ENCODE measurements around the gene CEP68.

Gene CEP68

DNA sequence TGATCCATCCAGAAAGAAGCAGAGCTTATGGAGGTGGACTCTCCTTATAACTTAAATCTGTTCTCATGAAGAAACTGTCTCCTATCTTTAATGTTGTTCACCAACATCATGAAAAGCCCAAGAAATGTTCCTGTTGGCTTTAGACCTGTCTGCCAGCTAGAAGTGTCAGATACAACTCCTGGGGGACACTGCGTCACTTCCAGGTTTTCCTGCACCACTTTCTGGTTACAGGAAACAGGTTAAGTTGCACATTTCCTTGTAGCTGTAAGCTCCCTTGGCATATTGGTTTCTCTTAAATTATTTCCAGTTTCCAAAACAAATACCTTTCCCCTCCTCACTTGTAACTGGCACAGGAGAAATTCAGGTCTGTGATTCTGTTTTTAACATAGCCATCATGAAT, 2.9 kb downstream of the CEP68 start:
- no peak overlapping the region for H3K27ac Mint-ChIP-seq
- no peaks in the 10 kb centered on the region for H3K9me3 Mint-ChIP-seq
- no peaks in the 10 kb centered on the region for H3K27me3 Mint-ChIP-seq
- peaks cover 2% of the 10 kb centered on the region for H3K36me3 Mint-ChIP-seq
- H3K4me1 Mint-ChIP-seq, result peaks cover 47% of the 10 kb centered on the region
- DNase-seq, result no peak
- CTCF ChIA-PET, result interaction anchor here (0.7 to 1.6 kb wide), 3 partner anchors 110 to 130 kb away, joined by 3 to 5 read pairs (median 3); no protein-coding TSS in a partner anchor
- no peak overlapping the region for H3K4me3 Mint-ChIP-seq

DNA sequence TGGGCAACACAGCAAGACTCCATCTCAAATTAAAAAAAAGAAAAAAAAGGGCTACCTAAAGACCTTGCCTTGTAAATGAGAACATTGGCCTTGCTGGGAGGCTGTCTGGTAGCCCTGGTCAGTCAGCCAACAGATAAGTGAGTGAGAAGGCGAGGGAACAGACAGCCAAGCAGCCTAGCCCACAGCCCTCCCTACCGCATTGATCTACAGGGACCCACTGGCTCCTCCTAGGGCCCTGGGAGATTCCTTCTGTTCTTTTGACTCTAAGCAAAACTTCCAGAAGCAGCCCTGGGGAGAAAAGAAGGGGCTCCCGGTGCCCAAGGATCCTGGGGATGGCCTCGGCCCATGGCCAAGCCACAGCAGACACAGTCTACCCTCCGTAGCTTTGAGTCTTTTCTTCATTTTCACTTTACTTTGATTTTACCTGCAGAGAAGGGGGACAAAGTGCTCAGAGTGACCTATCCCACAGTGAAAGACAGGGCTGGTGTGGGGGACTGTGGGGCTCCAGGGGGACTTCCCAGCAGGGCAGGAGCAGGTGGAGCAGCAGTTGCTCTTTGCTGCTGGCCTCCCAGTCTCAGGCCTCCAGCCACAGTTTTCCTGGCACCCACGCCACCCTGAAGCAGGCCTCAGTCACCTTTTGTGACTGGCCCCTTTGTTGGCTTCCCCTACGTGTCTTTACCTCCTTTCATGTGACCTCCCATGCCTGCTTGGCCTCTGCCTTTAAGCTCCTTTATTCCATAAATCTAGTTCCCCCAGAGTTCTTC, 5.1 kb downstream of the CEP68 start:
- H3K4me1 Mint-ChIP-seq, result peaks cover 45% of the 10 kb centered on the region
- peaks cover 2% of the 10 kb centered on the region for H3K36me3 Mint-ChIP-seq
- no peaks in the 10 kb centered on the region for H3K9me3 Mint-ChIP-seq
- no peak overlapping the region for H3K27ac Mint-ChIP-seq
- CTCF ChIA-PET, result interaction anchor here (1.5 kb wide), 2 partner anchors 110 to 126 kb away, joined by 3 read pairs; no protein-coding TSS in a partner anchor
- H3K27me3 Mint-ChIP-seq, result no peaks in the 10 kb centered on the region
- DNase-seq, result no peak
- no peak overlapping the region for H3K4me3 Mint-ChIP-seq

DNA sequence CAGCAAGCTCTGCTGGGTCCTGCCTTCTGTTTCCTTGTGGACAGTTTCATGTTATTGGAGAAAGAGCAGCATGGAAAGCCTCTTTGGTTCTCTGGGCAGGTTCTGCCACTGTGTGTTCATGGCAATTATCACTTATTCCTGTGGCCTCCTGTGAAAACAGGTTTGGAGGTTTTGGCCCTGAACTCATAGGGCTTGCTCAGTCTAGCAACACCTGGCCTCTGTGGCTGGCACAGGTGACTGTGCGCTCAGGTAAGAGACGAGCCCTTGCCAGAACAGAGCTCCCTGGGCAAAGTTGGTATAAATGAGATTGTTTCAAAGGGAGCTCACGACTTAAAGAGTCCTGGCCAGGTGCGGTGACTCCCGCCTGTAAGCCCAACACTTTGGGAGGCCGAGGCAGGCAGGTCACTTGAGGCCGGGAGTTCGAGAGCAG, 5.7 kb downstream of the CEP68 start:
- Mint-ChIP-seq H3K36me3 (peaks cover 2% of the 10 kb centered on the region), H3K27me3 (no peaks in the 10 kb centered on the region), H3K4me3 (no peak overlapping the region), H3K27ac (no peak overlapping the region), H3K4me1 (peaks cover 44% of the 10 kb centered on the region), H3K9me3 (no peaks in the 10 kb centered on the region)
- CTCF ChIA-PET, result interaction anchor here (0.6 to 1.5 kb wide), 4 partner anchors 23 to 125 kb away, joined by 3 to 5 read pairs (median 3); no protein-coding TSS in a partner anchor
- no peak for DNase-seq

DNA sequence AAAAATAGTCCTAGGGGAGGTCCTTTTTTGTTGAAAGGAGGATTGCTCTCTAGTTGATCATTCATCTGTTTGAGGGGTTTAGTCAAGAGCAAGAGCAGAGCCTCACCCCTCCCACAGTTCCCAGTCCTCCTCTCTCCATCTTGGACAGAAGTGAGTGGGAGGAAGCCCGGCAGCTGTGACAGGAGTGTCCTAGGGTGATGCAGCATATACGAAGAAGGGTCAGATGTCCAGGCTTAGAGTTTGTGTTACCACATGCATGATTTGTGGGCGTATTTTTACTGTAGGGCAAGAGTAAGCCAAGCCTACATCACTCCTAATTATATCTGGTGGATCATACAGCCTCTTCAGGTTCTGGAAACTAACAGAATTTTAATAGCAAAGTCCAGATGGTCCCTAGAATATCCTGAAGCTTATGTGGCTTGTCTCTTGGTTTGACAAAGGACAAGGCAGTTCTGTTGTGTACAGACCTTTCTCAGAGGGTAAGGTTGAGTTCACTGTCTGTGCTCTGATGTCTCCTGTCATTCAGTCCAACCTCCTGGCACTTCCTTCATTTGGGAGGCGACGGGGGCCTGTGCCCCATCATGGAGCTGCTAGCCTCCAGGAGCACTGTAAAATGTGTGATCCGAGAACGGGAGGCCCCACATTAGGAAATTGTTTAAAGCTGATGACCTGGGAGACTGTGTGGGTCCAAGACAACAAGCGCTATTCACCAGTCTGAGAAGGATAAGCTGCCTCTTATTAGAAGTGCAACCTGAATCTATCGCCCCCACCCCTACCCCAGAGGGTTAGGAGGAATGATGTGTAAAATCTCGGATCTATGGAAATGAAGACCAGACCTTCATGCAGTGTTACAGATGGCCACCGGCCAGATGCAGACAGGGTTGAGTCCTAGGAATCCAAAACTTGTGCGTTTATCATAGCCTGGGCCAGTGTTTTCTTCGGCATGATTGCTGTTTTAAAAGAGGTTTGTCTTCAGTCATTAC, 6.9 kb downstream of the CEP68 start:
- no peaks in the 10 kb centered on the region for H3K9me3 Mint-ChIP-seq
- no peak overlapping the region for H3K4me3 Mint-ChIP-seq
- no peak for DNase-seq
- H3K27me3 Mint-ChIP-seq, result no peaks in the 10 kb centered on the region
- no peak overlapping the region for H3K27ac Mint-ChIP-seq
- H3K4me1 Mint-ChIP-seq, result peaks cover 43% of the 10 kb centered on the region
- H3K36me3 Mint-ChIP-seq, result peaks cover 2% of the 10 kb centered on the region
- CTCF ChIA-PET, result interaction anchor here (0.5 to 4.0 kb wide), 8 partner anchors 11 to 217 kb away, joined by 3 to 55 read pairs (median 8); partner anchors contain the start of gene RAB1A

DNA sequence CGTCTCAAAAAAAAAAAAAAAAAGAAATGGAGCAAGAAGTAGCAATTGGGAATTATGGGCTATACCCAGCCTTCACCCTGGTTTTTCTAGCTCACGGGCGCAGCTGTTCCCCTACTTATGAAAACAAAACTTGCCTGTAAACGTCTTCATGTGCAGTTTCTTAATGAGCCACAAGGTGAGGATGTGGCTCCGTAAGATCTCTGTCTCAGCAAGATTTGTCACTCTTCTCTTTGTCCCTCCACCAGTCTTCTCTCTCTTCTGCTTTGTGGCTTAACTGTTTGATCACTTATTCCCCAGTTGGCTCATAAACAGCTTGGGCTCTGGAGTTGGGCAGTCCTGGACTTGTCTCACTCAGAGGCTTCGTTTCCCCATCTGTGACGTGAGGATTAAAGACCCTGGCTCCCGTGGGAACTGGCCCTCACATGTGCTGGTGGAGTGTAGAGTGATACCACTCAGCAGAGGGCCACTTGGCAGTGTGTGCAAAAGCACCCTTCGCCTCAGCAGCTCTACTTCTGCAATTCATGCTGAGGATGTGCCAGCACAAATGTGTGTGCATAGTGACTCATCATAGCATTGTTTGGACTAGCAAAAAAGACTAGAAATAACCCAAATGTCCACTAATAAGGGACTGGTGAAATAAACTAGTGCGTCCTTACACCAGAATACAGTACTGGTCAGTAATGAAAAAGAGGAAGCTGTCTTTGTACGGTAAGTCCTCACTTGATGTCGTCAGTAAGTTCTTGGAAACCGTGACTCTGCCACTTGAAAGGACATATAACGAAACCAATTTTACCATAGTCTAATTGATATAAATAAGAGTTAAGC, 8.7 kb downstream of the CEP68 start:
- no peaks in the 10 kb centered on the region for H3K27me3 Mint-ChIP-seq
- H3K36me3 Mint-ChIP-seq, result peaks cover under 1% of the 10 kb centered on the region
- peaks cover 38% of the 10 kb centered on the region for H3K4me1 Mint-ChIP-seq
- H3K27ac Mint-ChIP-seq, result no peak overlapping the region
- CTCF ChIA-PET, result interaction anchor here (0.6 to 4.0 kb wide), 31 partner anchors 8 to 509 kb away, joined by 3 to 55 read pairs (median 4); partner anchors contain the start of genes ACTR2, CEP68 and RAB1A
- H3K9me3 Mint-ChIP-seq, result no peaks in the 10 kb centered on the region
- no peak overlapping the region for H3K4me3 Mint-ChIP-seq
- peak; percentile 69 for DNase-seq

DNA sequence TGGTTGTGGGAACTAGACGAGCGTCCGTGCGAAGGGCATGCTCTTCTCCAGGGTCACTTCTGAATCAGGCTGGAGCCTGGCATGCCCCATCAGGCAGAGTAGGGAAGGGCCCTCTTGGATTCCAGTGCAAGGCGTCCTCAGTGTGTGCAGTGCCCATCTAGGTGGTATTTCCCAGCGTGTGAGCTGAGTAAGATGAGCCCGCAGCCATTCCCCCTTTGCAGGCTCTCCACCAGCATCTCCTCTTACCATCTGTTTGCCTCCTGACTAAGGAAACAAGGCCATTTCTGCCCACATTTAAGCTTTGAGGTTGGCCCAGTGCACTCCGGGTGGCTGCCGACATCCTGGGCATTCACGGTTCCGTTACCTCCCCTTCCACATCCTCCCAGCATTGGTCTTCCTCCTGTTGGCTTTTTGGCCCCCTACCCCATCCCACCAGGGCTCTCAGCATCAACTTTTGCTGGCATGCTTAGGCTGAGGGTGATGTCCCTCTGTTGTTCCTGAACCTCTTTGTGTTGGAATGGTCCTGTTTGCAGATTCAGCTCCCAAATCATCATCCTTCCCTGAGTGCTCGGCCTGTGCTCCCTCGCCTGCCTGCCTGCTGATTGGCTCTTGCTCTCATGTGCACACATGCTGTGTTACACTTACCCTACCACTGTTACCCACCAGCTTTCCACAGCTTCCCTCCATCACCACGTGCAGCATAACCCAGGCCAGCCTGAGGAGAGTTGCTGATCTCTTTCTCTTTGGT, 11.8 kb downstream of the CEP68 start:
- peaks cover 43% of the 10 kb centered on the region for H3K4me1 Mint-ChIP-seq
- no peaks in the 10 kb centered on the region for H3K9me3 Mint-ChIP-seq
- CTCF ChIA-PET, result interaction anchor here (1.0 to 2.0 kb wide), 7 partner anchors 18 to 119 kb away, joined by 3 to 10 read pairs (median 4); partner anchors contain the start of gene RAB1A
- H3K27me3 Mint-ChIP-seq, result no peaks in the 10 kb centered on the region
- DNase-seq, result no peak
- peaks cover 8% of the 10 kb centered on the region for H3K36me3 Mint-ChIP-seq
- peak overlapping the region; percentile 29 for H3K27ac Mint-ChIP-seq
- H3K4me3 Mint-ChIP-seq, result no peak overlapping the region

DNA sequence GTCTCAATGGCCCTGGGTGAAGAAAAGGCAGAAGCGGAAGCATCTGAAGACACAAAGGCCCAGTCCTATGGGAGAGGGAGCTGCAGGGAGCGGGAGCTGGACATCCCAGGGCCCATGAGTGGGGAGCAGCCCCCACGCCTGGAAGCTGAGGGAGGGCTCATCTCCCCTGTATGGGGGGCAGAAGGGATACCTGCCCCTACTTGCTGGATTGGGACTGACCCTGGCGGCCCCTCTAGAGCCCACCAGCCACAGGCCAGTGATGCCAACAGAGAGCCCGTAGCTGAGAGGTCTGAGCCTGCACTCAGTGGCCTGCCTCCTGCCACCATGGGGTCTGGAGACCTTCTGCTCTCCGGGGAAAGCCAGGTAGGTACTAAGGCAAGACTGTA, 13.2 kb downstream of the CEP68 start:
- Mint-ChIP-seq H3K4me1 (peaks cover 35% of the 10 kb centered on the region), H3K27ac (no peak overlapping the region), H3K9me3 (no peaks in the 10 kb centered on the region), H3K27me3 (no peaks in the 10 kb centered on the region), H3K4me3 (no peak overlapping the region), H3K36me3 (peaks cover 16% of the 10 kb centered on the region)
- CTCF ChIA-PET, result interaction anchor here (2.0 kb wide), 1 partner anchor 102 kb away, joined by 4 read pairs; no protein-coding TSS in a partner anchor
- no peak for DNase-seq

DNA sequence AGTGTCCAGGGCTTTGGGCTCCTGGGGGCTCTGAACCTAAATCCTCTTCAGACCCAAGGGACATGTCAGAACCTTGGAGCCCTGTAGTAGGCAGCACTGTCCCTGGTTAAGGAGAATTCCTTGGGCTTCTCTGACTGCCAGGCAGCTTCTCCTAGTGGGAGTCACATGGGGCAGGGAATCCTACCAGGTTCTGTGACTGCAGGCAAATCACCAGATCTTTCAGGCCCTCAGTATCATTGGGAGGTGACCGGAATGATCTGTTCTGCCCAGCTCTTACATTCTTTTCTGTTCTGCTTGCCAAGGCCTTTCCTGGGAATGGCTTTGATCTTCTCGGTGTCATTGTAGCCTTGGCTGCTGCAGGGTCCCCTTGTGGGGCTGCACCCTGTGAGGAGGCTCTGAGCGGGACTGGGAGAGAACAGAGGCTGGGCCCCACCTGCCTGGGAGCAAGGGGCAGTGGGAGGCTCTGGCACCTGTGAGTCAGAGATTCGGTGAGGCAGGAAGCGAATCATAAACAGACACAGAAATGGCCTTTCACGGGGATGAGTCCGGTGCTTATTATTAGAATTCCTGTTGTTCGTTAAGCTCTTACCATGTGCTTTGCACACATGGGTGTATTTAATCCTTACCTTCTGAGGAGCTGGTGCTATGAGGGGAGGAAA, 14.1 kb downstream of the CEP68 start:
- H3K4me3 Mint-ChIP-seq, result no peak overlapping the region
- no peak for DNase-seq
- no peaks in the 10 kb centered on the region for H3K27me3 Mint-ChIP-seq
- peaks cover 26% of the 10 kb centered on the region for H3K4me1 Mint-ChIP-seq
- peaks cover 16% of the 10 kb centered on the region for H3K36me3 Mint-ChIP-seq
- CTCF ChIA-PET, result interaction anchor here (0.8 to 1.3 kb wide), 2 partner anchors 13 to 117 kb away, joined by 3 to 5 read pairs; no protein-coding TSS in a partner anchor
- H3K27ac Mint-ChIP-seq, result peak overlapping the region; percentile 75
- no peaks in the 10 kb centered on the region for H3K9me3 Mint-ChIP-seq

DNA sequence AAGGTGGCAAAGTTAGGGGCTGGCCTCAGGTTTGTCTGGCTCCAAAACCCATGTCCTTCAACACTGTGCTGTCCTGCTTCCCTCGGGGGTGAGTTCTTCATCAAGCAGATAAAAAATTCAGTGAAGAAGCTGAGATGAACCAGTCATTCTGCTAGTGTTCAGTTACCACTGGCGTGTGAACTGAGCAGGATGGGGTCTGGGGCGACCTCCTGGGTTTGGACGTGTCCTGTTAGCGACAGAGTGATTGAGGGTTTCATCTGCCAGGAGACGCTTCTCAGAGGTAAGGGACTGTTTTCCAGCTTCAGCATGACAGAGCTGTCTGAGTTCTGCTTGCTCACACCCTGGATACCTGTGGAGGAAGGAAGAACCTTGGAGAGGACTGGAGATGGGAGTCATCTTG, 14.6 kb downstream of the CEP68 start:
- peak overlapping the region; percentile 75 for H3K27ac Mint-ChIP-seq
- no peaks in the 10 kb centered on the region for H3K9me3 Mint-ChIP-seq
- H3K4me3 Mint-ChIP-seq, result no peak overlapping the region
- peaks cover 23% of the 10 kb centered on the region for H3K4me1 Mint-ChIP-seq
- H3K27me3 Mint-ChIP-seq, result no peaks in the 10 kb centered on the region
- no peak for DNase-seq
- CTCF ChIA-PET, result interaction anchor here (0.8 to 1.3 kb wide), 2 partner anchors 13 to 116 kb away, joined by 3 to 5 read pairs; no protein-coding TSS in a partner anchor
- peaks cover 16% of the 10 kb centered on the region for H3K36me3 Mint-ChIP-seq

DNA sequence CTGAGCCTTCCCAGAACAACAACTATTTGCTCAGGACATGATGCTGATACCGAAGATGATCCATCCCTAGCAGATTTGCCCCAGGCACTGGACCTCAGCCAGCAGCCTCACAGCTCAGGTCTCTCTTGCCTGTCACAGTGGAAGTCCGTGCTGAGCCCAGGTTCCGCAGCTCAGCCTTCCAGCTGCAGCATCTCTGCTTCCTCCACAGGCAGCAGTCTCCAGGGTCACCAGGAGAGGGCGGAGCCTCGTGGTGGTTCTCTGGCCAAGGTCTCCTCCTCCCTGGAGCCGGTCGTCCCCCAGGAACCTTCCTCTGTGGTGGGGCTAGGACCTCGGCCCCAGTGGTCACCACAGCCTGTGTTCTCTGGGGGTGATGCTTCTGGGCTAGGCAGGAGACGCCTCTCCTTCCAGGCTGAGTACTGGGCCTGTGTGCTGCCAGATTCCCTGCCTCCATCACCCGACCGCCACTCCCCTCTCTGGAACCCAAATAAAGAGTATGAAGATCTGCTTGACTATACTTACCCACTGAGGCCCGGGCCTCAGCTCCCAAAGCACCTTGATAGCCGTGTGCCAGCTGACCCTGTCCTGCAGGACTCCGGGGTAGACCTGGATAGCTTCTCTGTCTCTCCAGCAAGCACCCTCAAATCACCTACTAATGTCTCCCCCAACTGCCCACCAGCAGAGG, 15.4 kb downstream of the CEP68 start:
- no peak overlapping the region for H3K27ac Mint-ChIP-seq
- no peak for DNase-seq
- H3K4me1 Mint-ChIP-seq, result peaks cover 23% of the 10 kb centered on the region

DNA sequence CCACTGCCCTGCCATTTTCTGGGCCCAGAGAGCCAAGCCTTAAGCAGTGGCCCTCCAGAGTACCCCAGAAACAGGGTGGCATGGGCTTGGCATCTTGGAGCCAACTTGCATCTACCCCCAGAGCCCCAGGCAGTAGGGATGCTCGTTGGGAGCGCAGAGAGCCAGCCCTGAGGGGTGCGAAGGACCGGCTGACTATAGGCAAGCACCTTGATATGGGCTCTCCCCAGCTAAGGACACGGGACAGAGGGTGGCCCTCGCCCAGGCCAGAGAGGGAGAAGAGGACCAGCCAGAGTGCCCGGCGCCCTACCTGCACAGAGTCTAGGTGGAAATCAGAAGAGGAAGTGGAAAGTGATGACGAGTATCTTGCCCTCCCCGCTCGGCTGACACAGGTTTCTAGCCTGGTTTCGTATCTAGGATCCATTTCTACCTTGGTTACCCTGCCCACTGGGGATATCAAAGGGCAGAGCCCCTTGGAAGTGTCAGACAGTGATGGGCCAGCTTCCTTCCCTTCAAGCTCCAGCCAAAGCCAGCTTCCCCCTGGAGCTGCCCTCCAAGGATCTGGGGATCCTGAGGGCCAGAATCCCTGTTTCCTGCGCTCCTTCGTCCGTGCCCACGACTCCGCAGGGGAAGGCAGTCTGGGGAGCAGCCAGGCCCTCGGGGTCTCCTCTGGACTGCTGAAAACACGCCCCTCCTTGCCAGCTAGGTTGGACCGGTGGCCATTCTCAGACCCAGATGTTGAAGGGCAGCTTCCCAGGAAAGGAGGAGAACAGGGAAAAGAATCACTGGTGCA, 16.2 kb downstream of the CEP68 start:
- CTCF ChIA-PET, result interaction anchor here (0.6 to 1.8 kb wide), 5 partner anchors 8 to 115 kb away, joined by 3 to 7 read pairs (median 4); no protein-coding TSS in a partner anchor
- Mint-ChIP-seq H3K4me3 (no peak overlapping the region), H3K4me1 (peaks cover 20% of the 10 kb centered on the region), H3K27me3 (no peaks in the 10 kb centered on the region), H3K27ac (no peak overlapping the region), H3K36me3 (peaks cover 20% of the 10 kb centered on the region), H3K9me3 (no peaks in the 10 kb centered on the region)
- DNase-seq, result no peak

More for the DNA sequence above, 15.4 kb downstream of the CEP68 start:
- Mint-ChIP-seq H3K36me3 (peaks cover 17% of the 10 kb centered on the region), H3K4me3 (no peak overlapping the region), H3K9me3 (no peaks in the 10 kb centered on the region), H3K27me3 (no peaks in the 10 kb centered on the region)
- CTCF ChIA-PET, result interaction anchor here (1.3 to 1.8 kb wide), 3 partner anchors 12 to 116 kb away, joined by 5 to 7 read pairs (median 5); no protein-coding TSS in a partner anchor

Data from activated naive CD4-positive, alpha-beta T cell treated with anti-CD3 and anti-CD28 coated beads, Interleukin-2, amount 10 ng/mL, durations not matched to agents 7 days and 5 days (primary cell).